ENCODE data around the gene SCCPDH. TPM values are rescaled to one million over a fixed set of nuclear protein-coding genes. Genes with fewer than 3 reads are reported as not detected.
A peak's percentile ranks its signal among the peaks of the same experiment; 100 is the strongest.
"Not testable (repeated sequence)": the region's sequence is repeated elsewhere in the genome, so short reads cannot be mapped to it uniquely, and the experiment has no call there.

Gene SCCPDH
- total RNA-seq, 1 experiment from 2014 or later: 26.4 TPM

DNA sequence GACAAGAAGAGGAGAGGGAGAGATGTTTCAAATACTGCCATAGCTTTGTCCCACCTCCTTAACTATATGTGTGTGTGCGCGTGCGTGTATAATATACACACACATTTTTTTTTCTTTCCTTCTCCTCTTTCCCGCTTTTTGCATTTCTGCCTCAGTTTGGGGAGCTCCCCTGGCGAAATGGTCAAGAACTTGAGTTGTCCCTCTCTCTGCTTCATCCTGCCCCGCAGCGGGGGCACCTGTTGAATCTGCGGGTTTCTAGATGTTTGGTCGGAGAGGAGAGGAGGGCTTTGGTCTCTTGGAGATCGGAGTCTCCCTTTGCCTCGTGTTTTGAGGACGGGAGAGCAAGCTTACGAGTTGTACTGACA is 504 bp downstream of the SCCPDH start:
- Histone ChIP-seq H3K4me1 (no peaks in the 10 kb centered on the region), H3K27me3 (no peaks in the 10 kb centered on the region)
- peak; percentile 29 to 55 for DNase-seq

DNA sequence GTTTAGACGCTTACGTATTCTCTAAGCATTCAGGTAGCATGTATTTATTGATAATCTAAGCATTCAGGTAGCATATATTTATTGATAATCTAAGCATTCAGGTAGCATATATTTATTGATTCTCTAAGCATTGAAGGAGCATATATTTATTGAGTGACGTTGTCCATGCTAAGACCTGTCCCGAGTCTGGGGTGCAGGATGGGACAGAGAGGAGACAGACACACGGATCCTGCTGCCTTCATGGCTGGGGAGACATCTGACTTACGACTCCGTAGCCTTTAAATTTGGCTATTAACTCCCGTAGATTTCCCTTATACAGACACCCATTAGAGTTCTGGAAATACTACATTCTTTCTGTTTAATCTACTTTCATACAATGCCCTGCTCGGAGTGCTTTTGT is 982 bp downstream of the SCCPDH start:
- no peak for DNase-seq
- Histone ChIP-seq H3K4me3 (peak overlapping the region; percentile 87), H3K27me3 (no peaks in the 10 kb centered on the region), H3K36me3 (peaks cover 9% of the 10 kb centered on the region; the same call in 1 of the 2 replicates), H3K9me3 (replicated peaks) (peaks cover 8% of the 10 kb centered on the region), H3K4me1 (no peaks in the 10 kb centered on the region), H3K27ac (no peak overlapping the region; the same call in 1 of the 2 replicates)

More for the DNA sequence above, 504 bp downstream of the SCCPDH start:
- Histone ChIP-seq H3K27ac (peak overlapping the region; percentile 64), H3K36me3 (peaks cover 6% of the 10 kb centered on the region; the same call in 1 of the 2 replicates), H3K4me3 (peak overlapping the region; percentile 87), H3K9me3 (replicated peaks) (peaks cover 8% of the 10 kb centered on the region)

DNA sequence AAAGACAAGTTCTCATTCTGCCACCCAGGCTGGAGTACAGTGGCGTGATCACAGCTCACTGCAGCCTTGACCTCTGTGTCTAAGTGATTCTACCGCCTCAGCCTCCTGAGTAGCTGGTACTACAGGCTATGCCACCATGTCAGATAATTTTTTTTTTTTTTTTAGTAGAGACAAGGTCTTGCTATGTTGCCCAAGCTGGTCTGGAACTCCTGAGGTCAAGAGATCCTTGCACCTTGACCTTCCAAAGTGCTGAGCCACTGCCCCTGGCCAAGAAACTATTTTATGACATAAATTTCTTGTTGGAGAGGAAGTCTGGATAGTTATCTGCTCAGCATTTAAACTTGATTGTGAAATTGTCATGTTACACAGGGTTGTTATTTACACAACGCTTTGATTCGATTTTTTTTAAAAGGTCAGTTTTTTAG is 2.1 kb downstream of the SCCPDH start:
- H3K36me3 ChIP-seq: peaks cover 14% of the 10 kb centered on the region; the same call in 1 of the 2 replicates
- DNase-seq: no peak
- H3K4me3 ChIP-seq: no peak overlapping the region
- H3K27me3 ChIP-seq: no peaks in the 10 kb centered on the region
- H3K9me3 ChIP-seq (replicated peaks): peaks cover 8% of the 10 kb centered on the region
- no peaks in the 10 kb centered on the region for H3K4me1 ChIP-seq
- no peak overlapping the region for H3K27ac ChIP-seq

DNA sequence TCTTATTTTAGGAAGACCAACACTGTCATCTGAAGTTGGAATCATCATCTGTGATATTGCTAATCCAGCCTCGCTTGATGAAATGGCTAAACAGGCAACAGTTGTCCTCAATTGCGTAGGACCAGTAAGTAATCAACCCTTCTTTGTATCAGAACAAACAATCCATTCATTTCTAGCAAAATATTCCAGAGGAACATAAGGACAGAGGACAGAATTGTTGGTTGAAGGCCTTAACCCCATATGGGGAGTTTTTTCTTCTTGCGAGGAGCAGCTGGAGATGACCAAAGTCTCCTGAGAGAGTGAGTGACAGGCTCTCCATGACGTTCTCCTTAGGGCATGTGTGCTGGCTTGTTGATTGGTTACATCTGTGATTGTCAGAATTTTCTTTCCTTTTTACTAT is 2.7 kb downstream of the SCCPDH start:
- no peak for DNase-seq
- Histone ChIP-seq H3K27ac (no peak overlapping the region), H3K36me3 (peaks cover 15% of the 10 kb centered on the region; the same call in 1 of the 2 replicates), H3K4me3 (no peak overlapping the region), H3K4me1 (no peaks in the 10 kb centered on the region), H3K27me3 (no peaks in the 10 kb centered on the region), H3K9me3 (replicated peaks) (peaks cover 7% of the 10 kb centered on the region)

DNA sequence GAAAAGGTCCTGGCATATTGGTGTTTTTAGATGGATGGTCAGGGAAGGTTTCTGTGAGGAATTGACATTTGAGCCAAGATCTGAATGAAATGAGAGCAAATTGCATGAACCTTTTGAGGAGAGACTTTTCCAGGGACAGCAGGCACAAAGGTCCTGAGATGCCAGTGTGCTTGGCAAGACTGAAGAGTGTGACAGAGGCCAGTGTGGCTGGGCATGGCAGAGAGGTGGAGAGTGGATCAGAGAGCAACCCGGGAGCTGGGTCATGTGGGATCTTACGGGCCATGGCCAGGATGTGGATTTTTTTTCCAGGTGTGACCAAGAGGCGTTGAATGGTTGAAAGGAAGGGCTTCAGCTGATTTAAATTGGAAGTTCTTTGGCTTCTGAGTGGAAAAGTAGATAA is 3.4 kb downstream of the SCCPDH start:
- H3K4me3 ChIP-seq: no peak overlapping the region

DNA sequence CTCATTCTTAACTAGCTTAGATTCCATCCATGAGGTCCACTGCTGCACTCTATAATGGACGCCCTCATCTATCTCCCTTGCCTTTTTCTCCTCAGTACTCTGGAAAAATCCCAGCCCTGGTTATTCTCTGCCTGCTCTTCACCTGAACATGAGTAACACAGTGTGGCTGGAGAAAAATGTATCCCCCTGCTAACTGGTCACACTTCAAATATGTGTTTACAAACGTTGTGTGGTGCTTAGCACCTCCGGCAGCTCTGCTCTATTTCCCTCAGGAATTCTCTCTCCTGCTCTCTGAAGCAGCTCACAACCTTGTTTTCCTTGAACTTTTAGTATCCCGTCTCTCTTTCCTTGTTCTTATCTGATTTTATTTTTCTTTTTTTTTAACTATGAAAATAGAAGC is 4.1 kb downstream of the SCCPDH start:
- Histone ChIP-seq H3K27ac (no peak overlapping the region), H3K4me3 (no peak overlapping the region), H3K27me3 (no peaks in the 10 kb centered on the region), H3K36me3 (peaks cover 23% of the 10 kb centered on the region; the same call in 1 of the 2 replicates), H3K4me1 (no peaks in the 10 kb centered on the region), H3K9me3 (replicated peaks) (no peaks in the 10 kb centered on the region)
- no peak for DNase-seq

More for the DNA sequence above, 3.4 kb downstream of the SCCPDH start:
- Histone ChIP-seq H3K9me3 (replicated peaks) (peaks cover 5% of the 10 kb centered on the region), H3K27me3 (no peaks in the 10 kb centered on the region), H3K36me3 (peaks cover 18% of the 10 kb centered on the region; the same call in 1 of the 2 replicates), H3K27ac (no peak overlapping the region), H3K4me1 (no peaks in the 10 kb centered on the region)
- DNase-seq: no peak

DNA sequence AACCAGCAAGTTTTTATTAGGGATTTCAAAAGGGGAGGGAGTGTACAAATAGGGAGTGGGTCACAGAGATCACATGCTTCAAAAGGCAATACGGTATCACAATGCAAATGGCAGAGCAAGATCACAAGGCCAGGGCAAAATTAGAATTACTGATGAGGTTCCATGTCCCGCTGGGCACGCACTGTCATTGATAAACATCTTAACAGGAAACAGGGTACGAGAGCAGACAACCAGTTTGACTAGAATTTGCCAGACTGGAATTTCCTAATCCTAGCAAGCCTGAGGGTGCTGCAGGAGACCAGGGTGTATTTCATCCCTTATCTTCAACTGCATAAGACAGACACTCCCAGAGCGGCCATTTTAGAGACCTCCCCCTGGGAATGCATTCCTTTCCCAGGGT is 4.8 kb downstream of the SCCPDH start:
- peaks cover 27% of the 10 kb centered on the region; the same call in 1 of the 2 replicates for H3K36me3 ChIP-seq
- H3K27ac ChIP-seq; H3K9me3 ChIP-seq (replicated peaks); H3K27me3 ChIP-seq; DNase-seq; H3K4me1 ChIP-seq; H3K4me3 ChIP-seq: not testable (repeated sequence)

DNA sequence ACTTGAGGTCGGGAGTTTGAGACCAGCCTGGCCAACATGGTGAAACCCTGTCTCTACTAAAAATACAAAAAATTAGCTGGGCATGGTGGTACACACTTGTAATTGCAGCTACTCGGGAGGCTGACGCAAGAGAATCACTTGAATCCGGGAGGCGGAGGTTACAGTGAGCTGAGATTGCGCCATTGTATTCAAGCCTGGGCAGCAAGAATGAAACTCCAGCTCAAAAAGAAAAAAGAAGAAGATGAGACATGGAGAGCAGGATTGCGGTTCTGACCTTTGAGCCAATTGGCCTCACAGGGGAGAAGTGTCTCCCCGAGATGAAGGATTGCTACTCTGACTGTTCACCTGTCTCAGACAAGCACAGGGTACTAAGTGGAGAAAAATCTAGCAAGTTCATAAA is 6.6 kb downstream of the SCCPDH start:
- H3K4me1 ChIP-seq: no peaks in the 10 kb centered on the region
- no peak overlapping the region for H3K4me3 ChIP-seq
- no peaks in the 10 kb centered on the region for H3K9me3 ChIP-seq (replicated peaks)
- H3K27me3 ChIP-seq: no peaks in the 10 kb centered on the region
- DNase-seq: no peak
- H3K36me3 ChIP-seq: peaks cover 32% of the 10 kb centered on the region
- no peak overlapping the region for H3K27ac ChIP-seq

DNA sequence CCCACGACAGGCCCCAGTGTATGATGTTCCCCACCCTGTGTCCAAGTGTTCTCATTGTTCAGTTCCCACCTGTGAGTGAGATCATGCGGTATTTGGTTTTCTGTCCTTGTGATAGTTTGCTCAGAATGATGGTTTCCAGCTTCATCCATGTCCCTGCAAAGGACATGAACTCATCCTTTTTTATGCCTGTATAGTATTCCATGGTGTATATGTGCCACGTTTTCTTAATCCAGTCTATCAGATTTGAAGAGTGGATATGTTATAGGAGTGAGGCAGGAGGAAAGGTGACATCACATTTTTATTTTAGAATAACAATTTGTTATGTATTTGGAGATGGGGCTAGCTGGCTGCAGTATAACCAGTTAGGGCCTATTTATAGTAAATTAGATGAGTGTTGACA is 7.7 kb downstream of the SCCPDH start:
- H3K27ac ChIP-seq; H3K9me3 ChIP-seq (replicated peaks); H3K4me3 ChIP-seq; H3K27me3 ChIP-seq; H3K4me1 ChIP-seq; DNase-seq: not testable (repeated sequence)
- peaks cover 34% of the 10 kb centered on the region for H3K36me3 ChIP-seq

DNA sequence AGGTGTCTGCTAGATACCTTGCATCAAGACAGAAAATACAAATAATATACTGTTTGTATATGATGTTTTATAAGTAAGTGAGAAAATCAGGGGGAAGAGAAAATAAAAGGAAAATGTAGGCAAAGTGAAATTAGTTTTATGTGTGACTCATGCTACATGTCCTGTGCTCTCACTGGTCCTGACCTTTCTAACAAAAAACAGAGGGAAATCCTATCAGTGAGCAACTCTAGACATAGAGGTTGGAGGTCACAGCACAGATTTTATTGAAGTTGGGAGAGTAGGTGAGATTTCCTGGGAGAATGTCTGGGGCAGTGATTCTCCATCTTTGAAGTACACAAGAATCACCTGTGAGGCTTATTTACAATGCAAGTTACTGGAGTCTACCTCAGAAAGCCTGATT is 9.5 kb downstream of the SCCPDH start:
- Histone ChIP-seq H3K4me3 (no peak overlapping the region), H3K27me3 (no peaks in the 10 kb centered on the region)

DNA sequence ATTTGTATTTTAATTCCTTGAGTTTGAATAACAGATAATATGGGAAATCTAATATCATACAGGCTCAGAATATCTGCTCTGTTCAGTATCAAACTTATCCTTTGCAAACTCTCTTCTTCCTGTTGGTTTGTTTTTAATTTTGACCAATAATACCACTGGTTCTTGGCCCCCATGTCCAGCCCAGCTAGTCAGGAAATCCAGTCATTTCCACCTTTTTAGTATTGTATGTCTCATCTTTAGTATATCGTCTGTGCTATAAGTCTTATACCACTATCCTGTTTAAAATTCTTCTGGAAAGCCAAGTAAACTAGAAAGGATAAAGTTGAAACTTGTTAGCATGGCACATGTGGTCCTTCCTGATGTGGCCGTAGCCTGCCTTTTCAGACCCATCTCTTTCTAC is 10.7 kb downstream of the SCCPDH start:
- no peak overlapping the region for H3K27ac ChIP-seq
- H3K4me3 ChIP-seq: no peak overlapping the region
- no peak for DNase-seq
- H3K36me3 ChIP-seq: peaks cover 44% of the 10 kb centered on the region
- no peaks in the 10 kb centered on the region for H3K9me3 ChIP-seq (replicated peaks)
- no peaks in the 10 kb centered on the region for H3K27me3 ChIP-seq
- H3K4me1 ChIP-seq: no peaks in the 10 kb centered on the region

More for the DNA sequence above, 9.5 kb downstream of the SCCPDH start:
- H3K36me3 ChIP-seq: peaks cover 41% of the 10 kb centered on the region
- no peak overlapping the region for H3K27ac ChIP-seq
- DNase-seq: no peak
- no peaks in the 10 kb centered on the region for H3K9me3 ChIP-seq (replicated peaks)
- no peaks in the 10 kb centered on the region for H3K4me1 ChIP-seq

DNA sequence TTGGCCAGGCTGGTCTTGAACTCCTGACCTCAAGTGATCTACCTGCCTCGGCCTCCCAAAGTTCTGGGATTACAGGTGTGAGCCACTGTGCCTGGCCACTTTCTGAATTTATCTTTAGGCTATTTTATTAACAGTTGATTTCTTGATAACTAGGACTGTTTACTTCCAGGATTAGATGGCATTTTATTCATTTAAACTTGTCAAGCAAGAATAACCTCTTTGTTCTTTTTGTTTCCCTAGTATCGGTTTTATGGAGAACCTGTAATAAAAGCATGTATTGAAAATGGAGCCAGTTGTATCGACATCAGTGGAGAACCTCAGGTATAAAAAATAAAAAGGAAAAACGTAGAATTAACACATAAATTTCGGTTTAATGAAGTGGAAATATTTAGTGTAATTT is 11.5 kb downstream of the SCCPDH start:
- no peaks in the 10 kb centered on the region for H3K9me3 ChIP-seq (replicated peaks)
- no peak overlapping the region for H3K4me3 ChIP-seq
- no peaks in the 10 kb centered on the region for H3K27me3 ChIP-seq
- peaks cover 42% of the 10 kb centered on the region for H3K36me3 ChIP-seq
- H3K27ac ChIP-seq: no peak overlapping the region
- no peak for DNase-seq
- no peaks in the 10 kb centered on the region for H3K4me1 ChIP-seq

DNA sequence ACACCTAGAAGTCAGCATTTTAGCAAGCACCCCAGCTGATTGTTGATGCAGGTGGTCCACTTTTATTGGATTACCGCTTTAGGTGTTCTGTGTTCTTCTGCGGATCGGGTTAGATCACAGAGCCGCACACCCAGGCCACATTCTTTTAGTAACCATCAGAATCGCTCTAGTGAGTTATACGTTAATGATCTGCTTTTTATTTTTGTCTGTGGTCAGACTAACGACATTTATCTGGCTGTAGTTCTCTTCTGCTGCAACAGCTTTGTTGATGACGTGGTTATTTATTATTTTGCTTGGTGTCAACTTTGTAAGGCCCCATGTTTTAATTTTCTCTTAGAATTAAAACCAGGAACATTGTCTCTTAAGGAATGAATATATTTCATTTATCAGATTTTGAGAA is 18.2 kb downstream of the SCCPDH start:
- no peak overlapping the region for H3K27ac ChIP-seq
- no peaks in the 10 kb centered on the region for H3K27me3 ChIP-seq
- H3K9me3 ChIP-seq (replicated peaks): 0 out of 2 replicates have a peak, but pooled peaks cover 6% of the 10 kb centered on the region
- no peak overlapping the region for H3K4me3 ChIP-seq
- DNase-seq: no peak
- no peaks in the 10 kb centered on the region for H3K4me1 ChIP-seq
- peaks cover 32% of the 10 kb centered on the region for H3K36me3 ChIP-seq

DNA sequence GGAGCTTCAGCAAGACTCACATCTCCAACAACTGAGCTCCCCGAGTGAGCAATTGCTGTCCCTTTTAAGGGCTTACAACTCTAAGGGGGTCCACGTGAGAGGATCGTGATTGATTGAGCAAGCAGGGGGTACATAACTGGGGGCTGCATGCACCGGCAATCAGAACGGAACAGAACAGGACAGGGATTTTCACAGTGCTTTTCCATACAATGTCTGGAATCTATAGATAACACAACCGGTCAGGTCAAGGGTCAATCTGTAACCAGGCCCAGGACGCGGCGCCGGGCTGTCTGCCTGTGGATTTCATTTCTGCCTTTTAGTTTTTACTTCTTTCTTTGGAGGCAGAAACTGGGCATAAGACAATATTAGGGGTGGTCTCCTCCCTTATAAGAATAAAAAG is 21.9 kb downstream of the SCCPDH start:
- not testable (repeated sequence) for H3K27ac ChIP-seq, H3K4me1 ChIP-seq

DNA sequence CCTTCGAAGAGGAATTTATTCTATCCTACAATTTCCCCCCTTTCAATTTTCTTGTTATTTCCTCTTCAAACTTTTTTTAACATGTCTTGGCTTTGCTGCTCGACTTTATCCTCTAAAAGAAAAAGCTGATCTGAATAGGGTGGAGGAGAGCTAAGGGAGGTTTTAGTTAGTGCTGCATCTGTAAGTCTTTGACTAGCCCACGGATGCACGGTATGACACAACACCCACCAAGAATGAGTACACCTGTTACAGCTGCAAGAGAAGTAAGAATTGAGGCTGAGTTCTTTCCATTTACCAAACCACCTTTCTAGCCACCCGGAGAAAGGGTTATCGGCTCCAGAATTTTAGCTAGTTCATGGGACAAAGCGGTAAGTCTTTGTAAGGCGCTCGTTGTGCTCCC is 23.8 kb downstream of the SCCPDH start:
- no peaks in the 10 kb centered on the region for H3K4me1 ChIP-seq
- no peak overlapping the region for H3K4me3 ChIP-seq
- H3K27me3 ChIP-seq: no peaks in the 10 kb centered on the region
- H3K27ac ChIP-seq: no peak overlapping the region
- no peak for DNase-seq
- H3K36me3 ChIP-seq: peaks cover 11% of the 10 kb centered on the region
- H3K9me3 ChIP-seq (replicated peaks): 0 out of 2 replicates have a peak, but pooled peaks cover 6% of the 10 kb centered on the region

More for the DNA sequence above, 21.9 kb downstream of the SCCPDH start:
- H3K9me3 ChIP-seq (replicated peaks); DNase-seq; H3K4me3 ChIP-seq; H3K27me3 ChIP-seq: not testable (repeated sequence)
- H3K36me3 ChIP-seq: peaks cover 15% of the 10 kb centered on the region

DNA sequence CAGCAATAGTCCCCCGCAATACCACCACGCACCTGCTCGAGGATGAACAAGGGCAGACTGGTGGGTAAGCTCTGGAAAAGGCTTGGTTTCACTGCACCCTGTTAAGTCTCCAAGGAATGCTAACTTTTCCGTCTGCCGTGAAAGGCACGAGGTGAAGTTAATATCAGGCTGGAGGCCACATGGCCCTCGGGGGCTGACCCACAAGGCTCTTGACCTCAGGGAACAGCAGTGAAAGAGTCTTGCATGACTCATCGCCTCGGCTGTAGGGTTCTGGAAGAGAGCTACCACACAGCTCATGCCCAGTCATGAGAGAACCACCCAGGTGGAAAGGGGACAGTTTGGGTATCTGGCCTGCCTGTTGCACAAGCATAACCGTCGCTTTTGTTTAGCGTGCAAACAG is 24.7 kb downstream of the SCCPDH start:
- DNase-seq: no peak
- Histone ChIP-seq H3K9me3 (replicated peaks) (0 out of 2 replicates have a peak, but pooled peaks cover 6% of the 10 kb centered on the region), H3K4me1 (no peaks in the 10 kb centered on the region), H3K27me3 (no peaks in the 10 kb centered on the region), H3K36me3 (peaks cover 7% of the 10 kb centered on the region), H3K4me3 (no peak overlapping the region), H3K27ac (no peak overlapping the region)

Data from SJCRH30 (cell line).